OCI-LY7 (cell line): Measurements from ENCODE around the gene RASAL2. TPM values are rescaled to one million over a fixed set of nuclear protein-coding genes. Genes with fewer than 3 reads are reported as not detected.

ENCODE experiments used
- BruUV-seq: library from RNA; stranded (reverse); fragments of 400-500 nt; replicated peaks from 2 replicates; lab custom pipeline; 2021; lab: Mats Ljungman, UMichigan
- CTCF ChIA-PET: fragments of 300-600 bp; sonication (Branson Sonifier 250); formaldehyde crosslinking; loops from one replicate; lab custom pipeline; 2022; ENCODE audit warnings: antibody characterized with exemption; ENCODE audit not compliant: unreplicated experiment; lab: Charles Lee
- POLR2A ChIA-PET: fragments of 300-600 bp; sonication (Branson Sonifier 250); formaldehyde crosslinking; loops from one replicate; lab custom pipeline; 2022; ENCODE audit warnings: antibody characterized with exemption; lab: Charles Lee
- DNase-seq: peaks from one replicate; pipeline ENCODE4 v3.0.0-alpha.2; 2015; ENCODE audit warnings: low spot score
- H2AFZ ChIP-seq: fragments of 200-600 bp; sonication (generic), shearing (Covaris generic); 2 replicates; pipeline ENCODE4 v1.6.1; 2014; ENCODE audit warnings: mild to moderate bottlenecking, antibody characterized with exemption, low read length, moderate library complexity
- H3K27ac ChIP-seq: fragments of 200-600 bp; sonication (generic); 2 replicates; pipeline ENCODE4 v1.5.1; 2014; ENCODE audit warnings: mixed run types, low read depth, mild to moderate bottlenecking, moderate library complexity, low read length, inconsistent platforms; ENCODE audit not compliant: poor library complexity, severe bottlenecking
- H3K36me3 ChIP-seq: fragments of 200-600 bp; sonication (generic); 2 replicates; pipeline ENCODE4 v1.6.1; 2014; ENCODE audit warnings: mild to moderate bottlenecking, antibody characterized with exemption, low read length, moderate library complexity, mixed read lengths; ENCODE audit not compliant: insufficient read depth
- H3K4me1 ChIP-seq: fragments of 200-600 bp; sonication (generic); 2 replicates; pipeline ENCODE4 v1.5.1; 2014; ENCODE audit warnings: mild to moderate bottlenecking, low read length; ENCODE audit not compliant: insufficient read depth, poor library complexity, severe bottlenecking
- H3K4me2 ChIP-seq: fragments of 200-600 bp; sonication (generic); 2 replicates; pipeline ENCODE4 v1.6.1; 2014; ENCODE audit warnings: mild to moderate bottlenecking, low read length
- H3K4me3 ChIP-seq: fragments of 200-600 bp; sonication (generic); 2 replicates; pipeline ENCODE4 v1.5.1; 2014; ENCODE audit warnings: mild to moderate bottlenecking, low read depth, low read length; ENCODE audit not compliant: poor library complexity, severe bottlenecking
- H3K79me2 ChIP-seq: fragments of 200-600 bp; sonication (generic); 2 replicates; pipeline ENCODE4 v1.6.1; 2016; ENCODE audit warnings: low read depth, mild to moderate bottlenecking, low read length, moderate library complexity, mixed read lengths; ENCODE audit not compliant: insufficient read depth
- H3K9me2 ChIP-seq: fragments of 200-600 bp; sonication (generic); 2 replicates; pipeline ENCODE4 v1.6.1; 2016; ENCODE audit warnings: mild to moderate bottlenecking, low read length, mixed read lengths; ENCODE audit not compliant: insufficient read depth
- H3K9me3 ChIP-seq: fragments of 200-600 bp; sonication (generic); 2 replicates; pipeline ENCODE4 v1.6.1; 2014; ENCODE audit warnings: mild to moderate bottlenecking, mixed run types, low read length, mixed read lengths
- H4K20me1 ChIP-seq: fragments of 200-600 bp; sonication (generic); 2 replicates; pipeline ENCODE4 v1.6.1; 2014; ENCODE audit warnings: mild to moderate bottlenecking, antibody characterized with exemption, low read length, moderate library complexity, mixed read lengths; ENCODE audit not compliant: insufficient read depth
- EZH2phosphoT487 ChIP-seq: fragments of 200-600 bp; sonication (generic); IDR thresholded peaks from 2 replicates; pipeline ENCODE4 v1.6.1; 2018; ENCODE audit warnings: low read depth, borderline replicate concordance, mild to moderate bottlenecking, mixed run types, antibody characterized with exemption, low read length, moderate library complexity, mixed read lengths
- intact Hi-C: fragments of 100-400 bp; cut with micrococcal nuclease; formaldehyde crosslinking; loops from one replicate; pipeline ENCODE4 v1.10.0; 2022; ENCODE audit not compliant: unreplicated experiment
- total RNA-seq, 2 experiments: library from RNA; depleted of rRNA in 1 of 2; stranded (reverse); fragments of >200 nt in 1 of 2; shearing (Covaris generic) in 1 of 2; gene quantifications; 2 replicates each; pipeline ENCODE4 v1.2.3, GENCODE V29; 2014 to 2022
- TF ChIP-seq, protein P1 (sequence below): fragments of 200-600 bp; sonication (generic); conservative IDR thresholded peaks from 2 replicates; pipeline ENCODE4 v1.5.1; 2014; ENCODE audit warnings: mild to moderate bottlenecking, antibody characterized with exemption, low read length, moderate library complexity, mixed read lengths

Gene RASAL2
- total RNA-seq, 2 experiments from 2014 or later = 0.09 to 0.27 TPM

DNA sequence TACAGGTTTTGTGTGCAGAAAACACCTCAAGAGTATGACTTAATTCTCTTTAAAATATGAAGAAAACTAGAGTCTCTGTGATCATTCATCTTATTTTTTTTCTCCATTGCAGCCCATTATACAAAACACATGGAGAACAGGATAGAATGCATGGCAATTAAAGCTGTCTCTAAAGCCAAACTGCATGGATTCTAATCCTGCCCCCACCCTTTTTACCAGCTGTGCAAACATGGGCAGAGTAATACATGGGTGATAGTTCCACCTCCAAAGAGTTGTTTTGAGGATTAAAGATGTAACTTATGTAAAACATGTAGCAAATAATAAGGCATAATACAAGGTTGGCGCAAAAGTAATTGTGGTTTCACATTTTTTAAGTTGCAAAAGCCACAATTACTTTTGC, 288.5 kb downstream of the RASAL2 start:
- Histone ChIP-seq H2AFZ (no peak overlapping the region), H3K36me3 (no peaks in the 10 kb centered on the region), H3K4me1 (no peaks in the 10 kb centered on the region), H3K4me3 (no peak overlapping the region), H3K79me2 (no peaks in the 10 kb centered on the region), H3K4me2 (no peak overlapping the region), H4K20me1 (no peaks in the 10 kb centered on the region), H3K27ac (no peak overlapping the region), H3K9me2 (no peaks in the 10 kb centered on the region), H3K9me3 (no peaks in the 10 kb centered on the region)
- DNase-seq = no peak
- intact Hi-C loops = no loop called here
- ChIA-PET CTCF (no interaction called here), POLR2A (no interaction called here)
- BruUV-seq = no TSS peak
- TF ChIP-seq, protein P1, sequence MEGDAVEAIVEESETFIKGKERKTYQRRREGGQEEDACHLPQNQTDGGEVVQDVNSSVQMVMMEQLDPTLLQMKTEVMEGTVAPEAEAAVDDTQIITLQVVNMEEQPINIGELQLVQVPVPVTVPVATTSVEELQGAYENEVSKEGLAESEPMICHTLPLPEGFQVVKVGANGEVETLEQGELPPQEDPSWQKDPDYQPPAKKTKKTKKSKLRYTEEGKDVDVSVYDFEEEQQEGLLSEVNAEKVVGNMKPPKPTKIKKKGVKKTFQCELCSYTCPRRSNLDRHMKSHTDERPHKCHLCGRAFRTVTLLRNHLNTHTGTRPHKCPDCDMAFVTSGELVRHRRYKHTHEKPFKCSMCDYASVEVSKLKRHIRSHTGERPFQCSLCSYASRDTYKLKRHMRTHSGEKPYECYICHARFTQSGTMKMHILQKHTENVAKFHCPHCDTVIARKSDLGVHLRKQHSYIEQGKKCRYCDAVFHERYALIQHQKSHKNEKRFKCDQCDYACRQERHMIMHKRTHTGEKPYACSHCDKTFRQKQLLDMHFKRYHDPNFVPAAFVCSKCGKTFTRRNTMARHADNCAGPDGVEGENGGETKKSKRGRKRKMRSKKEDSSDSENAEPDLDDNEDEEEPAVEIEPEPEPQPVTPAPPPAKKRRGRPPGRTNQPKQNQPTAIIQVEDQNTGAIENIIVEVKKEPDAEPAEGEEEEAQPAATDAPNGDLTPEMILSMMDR = no peak

DNA sequence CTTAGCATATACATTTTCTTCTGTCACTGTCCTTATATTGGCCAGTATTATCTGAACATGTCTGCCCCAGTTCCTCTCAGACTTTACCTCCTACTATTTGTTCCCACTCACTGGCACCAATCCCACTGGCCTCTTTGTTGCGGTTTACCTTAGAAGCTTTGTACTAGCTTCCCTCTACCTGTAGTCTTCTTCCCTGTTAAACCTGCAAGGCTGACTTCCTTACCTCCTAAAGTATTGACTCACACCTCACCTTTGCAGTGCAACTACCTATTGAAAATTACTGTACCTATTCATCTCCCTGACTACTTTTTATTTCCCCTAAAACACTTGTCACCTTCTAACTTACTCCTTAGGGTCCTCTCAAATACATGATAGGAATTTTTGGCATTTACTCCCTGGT, 291.8 kb downstream of the RASAL2 start:
- no peak for DNase-seq
- CTCF ChIA-PET = no interaction called here
- no TSS peak for BruUV-seq

DNA sequence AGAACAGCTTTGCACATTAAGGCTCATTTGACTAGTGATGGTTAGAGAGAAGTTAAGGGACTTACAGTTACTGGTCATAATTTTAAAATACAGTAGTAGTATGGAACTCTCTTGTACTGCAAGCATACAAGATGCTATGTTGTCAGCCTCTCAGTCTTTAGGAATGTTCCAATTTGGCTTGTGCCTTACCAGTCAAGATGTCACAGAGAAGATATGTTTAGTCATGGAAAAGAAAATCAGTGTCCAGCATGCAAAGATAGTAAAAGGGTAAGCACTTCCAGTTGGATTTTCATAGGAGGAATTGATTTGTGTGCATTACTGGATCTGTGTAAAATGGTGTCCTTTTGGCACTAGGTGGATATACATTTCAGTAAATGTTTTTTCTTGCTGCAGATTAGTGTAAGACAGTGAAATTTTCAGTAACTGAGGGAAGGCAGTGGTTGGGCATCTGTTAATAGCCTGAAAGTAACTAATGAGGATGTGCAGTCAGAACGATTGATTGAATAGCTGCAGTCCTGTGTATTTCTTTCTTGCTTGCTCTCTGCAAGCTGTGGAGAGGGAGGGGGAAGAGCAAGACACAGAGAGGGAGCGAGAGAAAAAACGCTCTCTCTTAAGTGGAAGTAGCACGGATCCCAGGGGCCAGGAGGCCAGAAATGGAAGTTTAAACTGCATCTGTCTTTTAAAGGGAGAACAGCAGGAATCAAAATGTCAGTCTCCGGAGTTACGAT, 294.7 kb downstream of the RASAL2 start:
- no peak for DNase-seq
- no TSS peak for BruUV-seq
- TF ChIP-seq EZH2phosphoT487 = no peak
- TF ChIP-seq, protein P1 = no peak
- POLR2A ChIA-PET = no interaction called here
- H3K9me3 ChIP-seq = no peaks in the 10 kb centered on the region
- no peaks in the 10 kb centered on the region for H4K20me1 ChIP-seq
- H3K9me2 ChIP-seq = no peaks in the 10 kb centered on the region
- H3K4me3 ChIP-seq = no peak overlapping the region
- no peaks in the 10 kb centered on the region for H3K4me1 ChIP-seq
- no peak overlapping the region for H3K4me2 ChIP-seq
- no peak overlapping the region for H2AFZ ChIP-seq
- no peaks in the 10 kb centered on the region for H3K79me2 ChIP-seq
- no peaks in the 10 kb centered on the region for H3K36me3 ChIP-seq
- CTCF ChIA-PET = no interaction called here
- H3K27ac ChIP-seq = no peak overlapping the region
- intact Hi-C loops = no loop called here

More for the DNA sequence above, 291.8 kb downstream of the RASAL2 start:
- no peak overlapping the region for H3K27ac ChIP-seq
- H3K9me2 ChIP-seq = no peaks in the 10 kb centered on the region
- H3K4me3 ChIP-seq = no peak overlapping the region
- no peaks in the 10 kb centered on the region for H3K79me2 ChIP-seq
- intact Hi-C loops = no loop called here
- H3K9me3 ChIP-seq = no peaks in the 10 kb centered on the region
- H3K36me3 ChIP-seq = no peaks in the 10 kb centered on the region
- H4K20me1 ChIP-seq = no peaks in the 10 kb centered on the region
- H2AFZ ChIP-seq = no peak overlapping the region
- TF ChIP-seq, protein P1 = no peak
- TF ChIP-seq EZH2phosphoT487 = no peak
- no peak overlapping the region for H3K4me2 ChIP-seq
- no peaks in the 10 kb centered on the region for H3K4me1 ChIP-seq
- POLR2A ChIA-PET = interaction anchor here (0.6 kb wide), 1 partner anchor 1252 kb away, joined by 3 read pairs; no protein-coding TSS in a partner anchor
